HG02970 (cell line): ENCODE data around the gene DEPDC1B.
"Not testable (repeated sequence)": the region's sequence is repeated elsewhere in the genome, so short reads cannot be mapped to it uniquely, and the experiment has no call there.

ENCODE experiments used
- ATAC-seq: cut with Tn5 transposase; IDR thresholded peaks from one replicate; pipeline ENCODE4 v1.9.1; 2021; ENCODE audit warnings: mild to moderate bottlenecking, moderate library complexity, moderate number of reproducible peaks; ENCODE audit not compliant: unreplicated experiment, low FRiP score

Gene DEPDC1B

GRCh38 chr5:60700416-60700757 lies 421 bp upstream of the DEPDC1B start:
- ATAC-seq: peak; percentile 14

- no peak for ATAC-seq
Measured at GRCh38 chr5:60699288-60699608, 718 bp downstream of the DEPDC1B start.

GRCh38 chr5:60698336-60698735 lies 1.6 kb downstream of the DEPDC1B start:
- no peak for ATAC-seq

- ATAC-seq: no peak
Measured at GRCh38 chr5:60690326-60690725, 9.6 kb downstream of the DEPDC1B start.

GRCh38 chr5:60688980-60689379 lies 11.0 kb downstream of the DEPDC1B start:
- ATAC-seq: no peak

- ATAC-seq: no peak
Measured at GRCh38 chr5:60687927-60688720, 11.8 kb downstream of the DEPDC1B start.

- ATAC-seq: no peak
Measured at GRCh38 chr5:60686157-60686556, 13.8 kb downstream of the DEPDC1B start.

- ATAC-seq: no peak
Measured at GRCh38 chr5:60685700-60686099, 14.3 kb downstream of the DEPDC1B start.

- ATAC-seq: no peak
Measured at GRCh38 chr5:60685028-60685427, 14.9 kb downstream of the DEPDC1B start.

GRCh38 chr5:60682007-60682406 lies 18.0 kb downstream of the DEPDC1B start:
- not testable (repeated sequence) for ATAC-seq

- no peak for ATAC-seq
Measured at GRCh38 chr5:60679816-60680215, 20.1 kb downstream of the DEPDC1B start.

GRCh38 chr5:60677850-60678664 lies 21.9 kb downstream of the DEPDC1B start:
- no peak for ATAC-seq

- no peak for ATAC-seq
Measured at GRCh38 chr5:60675286-60675685, 24.7 kb downstream of the DEPDC1B start.

GRCh38 chr5:60674251-60675069 lies 25.5 kb downstream of the DEPDC1B start:
- ATAC-seq: no peak

GRCh38 chr5:60673334-60673733 lies 26.6 kb downstream of the DEPDC1B start:
- ATAC-seq: no peak

- no peak for ATAC-seq
Measured at GRCh38 chr5:60672693-60673264, 27.2 kb downstream of the DEPDC1B start.

GRCh38 chr5:60671899-60672692 lies 27.9 kb downstream of the DEPDC1B start:
- no peak for ATAC-seq

- ATAC-seq: no peak
Measured at GRCh38 chr5:60670749-60671148, 29.2 kb downstream of the DEPDC1B start.

- ATAC-seq: no peak
Measured at GRCh38 chr5:60668686-60669304, 31.2 kb downstream of the DEPDC1B start.
